22Rv1 (cell line): ENCODE measurements around the gene TIRAP.

Experiments
- H3K27ac ChIP-seq: fragments of 450-650 bp; 2 replicates; pipeline ENCODE4 v1.5.1; 2017
- CTCF ChIP-seq: fragments of 450-650 bp; IDR thresholded peaks from 2 replicates; pipeline ENCODE4 v1.5.1; 2017; ENCODE audit warnings: mild to moderate bottlenecking
- ZFX ChIP-seq: fragments of 450-650 bp; IDR thresholded peaks from 2 replicates; pipeline ENCODE4 v1.6.1; 2017; ENCODE audit warnings: antibody characterized with exemption, borderline replicate concordance

Gene TIRAP

GRCh38 chr11:126337126-126337473 lies 54.2 kb downstream of the TIRAP start:
- no peak overlapping the region for H3K27ac ChIP-seq
- TF ChIP-seq CTCF (no peak), ZFX (no peak)

GRCh38 chr11:126337474-126338241 lies 54.8 kb downstream of the TIRAP start:
- TF ChIP-seq ZFX = no peak
- TF ChIP-seq CTCF = no peak
- no peak overlapping the region for H3K27ac ChIP-seq

- TF ChIP-seq CTCF (no peak), ZFX (no peak)
- H3K27ac ChIP-seq = no peak overlapping the region
These were observed 55.6 kb downstream of the TIRAP start for GRCh38 chr11:126338346-126339055.

- no peak for TF ChIP-seq ZFX
- no peak for TF ChIP-seq CTCF
- H3K27ac ChIP-seq = no peak overlapping the region
These were observed 56.4 kb downstream of the TIRAP start for GRCh38 chr11:126339073-126339862.

- TF ChIP-seq ZFX (no peak), CTCF (no peak)
- H3K27ac ChIP-seq = no peak overlapping the region
These were observed 57.1 kb downstream of the TIRAP start for GRCh38 chr11:126339863-126340434.

GRCh38 chr11:126340960-126341606 lies 58.2 kb downstream of the TIRAP start:
- H3K27ac ChIP-seq = no peak overlapping the region
- no peak for TF ChIP-seq ZFX

- no peak overlapping the region for H3K27ac ChIP-seq
- no peak for TF ChIP-seq ZFX
- TF ChIP-seq CTCF = no peak
These were observed 58.9 kb downstream of the TIRAP start for GRCh38 chr11:126341760-126342161.
